Activated T-cell treated with anti-CD3 and anti-CD28 coated beads, Interleukin-2, amount 50 U/mL, for 4 hours (primary cell): ENCODE results near the gene RAD51B. TPM values are rescaled to one million over a fixed set of nuclear protein-coding genes. Genes with fewer than 3 reads are reported as not detected.
A peak's percentile ranks its signal among the peaks of the same experiment; 100 is the strongest.

Experiments
- ATAC-seq, 2 donors: fragments of 200-7000 bp; cut with Tn5 transposase; one replicate each; pipeline ENCODE4 v1.10.0; 2021
- DNase-seq: peaks from one replicate; pipeline ENCODE4 v3.0.0-alpha.2; 2020
- H3K27me3 Mint-ChIP-seq: one replicate; pipeline ENCODE4 v1.8.0; 2021; ENCODE audit warnings: low read depth, mixed read lengths
- H3K36me3 Mint-ChIP-seq: one replicate; pipeline ENCODE4 v1.8.0; 2022; ENCODE audit warnings: mixed read lengths; ENCODE audit not compliant: insufficient read depth
- H3K4me1 Mint-ChIP-seq: one replicate; pipeline ENCODE4 v1.8.0; 2021; ENCODE audit warnings: low read depth, mixed read lengths
- H3K4me3 Mint-ChIP-seq: one replicate; pipeline ENCODE4 v1.8.0; 2021; ENCODE audit warnings: mild to moderate bottlenecking, moderate library complexity, mixed read lengths
- H3K9me3 Mint-ChIP-seq: one replicate; pipeline ENCODE4 v1.8.0; 2021; ENCODE audit warnings: mixed read lengths
- total RNA-seq, 3 donors: library from RNA; stranded (reverse); gene quantifications; one replicate each; pipeline ENCODE4 v1.2.1, GENCODE V29; 2021

The RAD51B gene
- total RNA-seq, 3 donors from 2014 or later = 10.6 to 16.1 (median 14.2) TPM

- no peak overlapping the region for H3K4me3 Mint-ChIP-seq
- no peak for ATAC-seq
Observed at GRCh38 chr14:68268719-68269118, 449.1 kb downstream of the RAD51B start.

DNA sequence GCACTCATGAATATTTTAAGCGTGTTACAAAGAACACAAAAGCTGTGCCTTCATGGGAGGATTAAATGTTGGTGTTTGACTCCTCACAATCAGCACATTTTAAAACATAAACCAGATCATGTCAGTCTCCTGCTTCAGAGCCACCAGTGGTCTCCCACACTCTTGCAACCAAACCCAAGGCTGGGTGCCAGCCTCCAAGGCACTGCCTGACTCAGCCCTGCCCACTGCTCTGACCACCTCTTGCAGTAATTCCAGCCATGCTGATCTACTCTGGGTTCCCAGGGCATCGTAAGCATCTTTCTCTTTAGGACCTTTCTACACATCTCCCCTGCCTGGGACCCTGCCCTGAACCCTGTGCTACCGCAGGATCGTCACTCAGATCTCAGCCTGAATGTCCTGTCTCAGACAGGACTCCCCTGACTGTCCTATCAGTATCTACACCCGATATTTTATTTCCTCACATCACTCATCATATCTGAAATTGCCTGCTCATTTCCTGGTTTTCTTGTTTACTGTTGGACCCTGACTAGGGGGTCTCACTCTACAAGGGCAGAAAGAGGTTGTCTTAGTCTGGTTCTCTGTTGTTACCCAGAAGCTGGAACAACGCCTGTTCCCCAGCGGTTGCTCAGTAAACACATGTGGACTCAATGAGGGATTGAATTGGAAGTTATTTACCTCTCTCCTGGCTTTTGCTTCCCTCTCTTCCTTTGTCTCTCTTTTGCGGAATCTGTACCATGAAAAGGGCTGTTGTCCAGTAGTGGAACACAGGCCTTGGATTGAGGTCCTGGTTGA lies 449.8 kb downstream of the RAD51B start:
- H3K27me3 Mint-ChIP-seq = no peaks in the 10 kb centered on the region
- ATAC-seq = no peak
- no peak overlapping the region for H3K4me3 Mint-ChIP-seq
- peaks cover 51% of the 10 kb centered on the region for H3K4me1 Mint-ChIP-seq
- DNase-seq = no peak
- H3K36me3 Mint-ChIP-seq = no peaks in the 10 kb centered on the region
- H3K9me3 Mint-ChIP-seq = no peaks in the 10 kb centered on the region

More at GRCh38 chr14:68268719-68269118, 449.1 kb downstream of the RAD51B start:
- Mint-ChIP-seq H3K36me3 (no peaks in the 10 kb centered on the region), H3K27me3 (no peaks in the 10 kb centered on the region), H3K4me1 (peaks cover 50% of the 10 kb centered on the region), H3K9me3 (no peaks in the 10 kb centered on the region)
- no peak for DNase-seq

- Mint-ChIP-seq H3K36me3 (no peaks in the 10 kb centered on the region), H3K4me1 (peaks cover 56% of the 10 kb centered on the region), H3K9me3 (no peaks in the 10 kb centered on the region)
Observed at GRCh38 chr14:68270342-68270741, 450.8 kb downstream of the RAD51B start.

GRCh38 chr14:68271913-68272391 lies 452.4 kb downstream of the RAD51B start:
- ATAC-seq (no peak), DNase-seq (no peak)
- Mint-ChIP-seq H3K9me3 (no peaks in the 10 kb centered on the region), H3K4me3 (no peak overlapping the region), H3K4me1 (peaks cover 65% of the 10 kb centered on the region), H3K36me3 (no peaks in the 10 kb centered on the region), H3K27me3 (no peaks in the 10 kb centered on the region)

More at GRCh38 chr14:68270342-68270741, 450.8 kb downstream of the RAD51B start:
- ATAC-seq (no peak), DNase-seq (no peak)
- no peak overlapping the region for H3K4me3 Mint-ChIP-seq
- H3K27me3 Mint-ChIP-seq = no peaks in the 10 kb centered on the region

- Mint-ChIP-seq H3K4me1 (peaks cover 53% of the 10 kb centered on the region), H3K27me3 (no peaks in the 10 kb centered on the region), H3K9me3 (no peaks in the 10 kb centered on the region), H3K4me3 (no peak overlapping the region), H3K36me3 (no peaks in the 10 kb centered on the region)
- DNase-seq = no peak
- ATAC-seq = no peak
Observed at GRCh38 chr14:68273413-68273812, 453.8 kb downstream of the RAD51B start.

DNA sequence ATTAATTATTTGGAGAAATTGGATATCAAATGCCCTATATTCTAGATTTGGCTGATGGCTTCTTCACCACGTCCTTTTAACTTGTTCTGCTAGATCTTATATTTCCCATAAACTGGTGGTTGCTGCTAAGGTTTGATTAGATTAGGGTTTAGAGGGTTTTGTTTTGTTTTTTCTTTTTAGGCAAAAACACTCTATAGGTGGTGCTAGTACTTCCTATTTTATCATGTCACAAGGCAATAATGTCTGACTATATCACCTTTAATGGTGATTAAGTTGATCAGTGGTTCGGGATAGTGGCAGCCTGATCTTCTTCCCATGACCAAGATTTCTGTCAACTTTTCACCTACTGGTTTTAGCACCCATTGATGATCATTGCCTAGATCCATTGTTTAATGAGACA lies 455.1 kb downstream of the RAD51B start:
- Mint-ChIP-seq H3K36me3 (no peaks in the 10 kb centered on the region), H3K9me3 (no peaks in the 10 kb centered on the region), H3K4me1 (peaks cover 45% of the 10 kb centered on the region), H3K4me3 (no peak overlapping the region), H3K27me3 (no peaks in the 10 kb centered on the region)
- ATAC-seq = no peak
- DNase-seq = no peak

- H3K27me3 Mint-ChIP-seq = no peaks in the 10 kb centered on the region
- no peak overlapping the region for H3K4me3 Mint-ChIP-seq
- no peak for DNase-seq
- H3K36me3 Mint-ChIP-seq = no peaks in the 10 kb centered on the region
- ATAC-seq = no peak
- H3K4me1 Mint-ChIP-seq = peaks cover 66% of the 10 kb centered on the region
- H3K9me3 Mint-ChIP-seq = no peaks in the 10 kb centered on the region
Observed at GRCh38 chr14:68278576-68279436, 459.2 kb downstream of the RAD51B start.

DNA sequence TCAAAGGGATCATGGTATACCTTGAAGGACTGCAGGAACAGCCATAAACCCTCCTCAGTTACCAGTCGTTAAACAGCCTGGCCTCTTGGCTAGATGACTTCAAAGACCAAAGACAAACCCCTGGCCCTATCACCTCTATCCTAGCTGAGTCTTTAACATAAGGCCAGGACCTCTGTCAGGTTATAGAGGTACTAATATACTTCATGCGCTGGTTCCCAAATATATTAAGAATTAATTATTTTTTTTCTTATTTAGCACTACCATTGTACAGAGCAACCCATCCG lies 459.8 kb downstream of the RAD51B start:
- H3K27me3 Mint-ChIP-seq = no peaks in the 10 kb centered on the region
- no peaks in the 10 kb centered on the region for H3K36me3 Mint-ChIP-seq
- H3K4me3 Mint-ChIP-seq = no peak overlapping the region
- peaks cover 67% of the 10 kb centered on the region for H3K4me1 Mint-ChIP-seq
- DNase-seq (no peak), ATAC-seq (no peak)
- H3K9me3 Mint-ChIP-seq = no peaks in the 10 kb centered on the region

DNA sequence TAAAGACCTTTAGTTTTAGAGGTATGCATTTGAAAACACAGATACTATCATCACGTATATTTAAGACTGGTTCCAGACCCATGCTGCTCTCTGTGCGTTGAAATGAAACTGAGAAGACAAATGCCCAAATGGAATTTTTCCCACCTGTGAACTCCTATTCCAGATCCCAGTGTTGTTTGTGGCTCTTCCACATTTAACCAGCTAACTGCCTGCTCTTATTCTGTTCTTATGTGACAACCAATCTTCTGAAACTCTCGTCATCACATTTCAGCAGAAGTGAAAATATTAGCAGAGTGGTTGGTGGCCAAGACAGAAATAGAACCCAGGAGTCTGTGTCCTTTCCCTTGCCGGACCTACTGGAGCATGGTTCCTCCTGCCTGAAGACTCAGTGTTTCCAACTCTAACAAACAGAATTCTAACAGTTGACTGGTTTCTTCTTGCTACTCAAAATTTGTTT lies 460.2 kb downstream of the RAD51B start:
- DNase-seq = no peak
- H3K4me1 Mint-ChIP-seq = peaks cover 68% of the 10 kb centered on the region
- no peak for ATAC-seq

GRCh38 chr14:68281497-68281896 lies 461.9 kb downstream of the RAD51B start:
- DNase-seq (no peak), ATAC-seq (no peak)
- H3K36me3 Mint-ChIP-seq = no peaks in the 10 kb centered on the region
- no peaks in the 10 kb centered on the region for H3K27me3 Mint-ChIP-seq
- peaks cover 69% of the 10 kb centered on the region for H3K4me1 Mint-ChIP-seq
- H3K9me3 Mint-ChIP-seq = no peaks in the 10 kb centered on the region
- H3K4me3 Mint-ChIP-seq = no peak overlapping the region

More for the DNA sequence above, 460.2 kb downstream of the RAD51B start:
- no peaks in the 10 kb centered on the region for H3K36me3 Mint-ChIP-seq
- H3K27me3 Mint-ChIP-seq = no peaks in the 10 kb centered on the region
- H3K9me3 Mint-ChIP-seq = no peaks in the 10 kb centered on the region
- peak overlapping the region; percentile 8 for H3K4me3 Mint-ChIP-seq

- H3K4me1 Mint-ChIP-seq = peaks cover 80% of the 10 kb centered on the region
- ATAC-seq (peak; percentile 68 to 73), DNase-seq (peak; percentile 32)
- H3K27me3 Mint-ChIP-seq = no peaks in the 10 kb centered on the region
- H3K4me3 Mint-ChIP-seq = peak overlapping the region; percentile 19
- H3K9me3 Mint-ChIP-seq = no peaks in the 10 kb centered on the region
- no peaks in the 10 kb centered on the region for H3K36me3 Mint-ChIP-seq
Observed at GRCh38 chr14:68282479-68283377, 463.1 kb downstream of the RAD51B start.

- H3K4me1 Mint-ChIP-seq = peaks cover 86% of the 10 kb centered on the region
- H3K4me3 Mint-ChIP-seq = peak overlapping the region; percentile 13
- H3K36me3 Mint-ChIP-seq = no peaks in the 10 kb centered on the region
- H3K27me3 Mint-ChIP-seq = no peaks in the 10 kb centered on the region
- ATAC-seq = peak; percentile 31 to 41
- no peaks in the 10 kb centered on the region for H3K9me3 Mint-ChIP-seq
- peak; percentile 28 for DNase-seq
Observed at GRCh38 chr14:68283378-68284123, 464.0 kb downstream of the RAD51B start.

- peaks cover 84% of the 10 kb centered on the region for H3K4me1 Mint-ChIP-seq
- ATAC-seq (no peak), DNase-seq (no peak)
- H3K36me3 Mint-ChIP-seq = no peaks in the 10 kb centered on the region
- H3K4me3 Mint-ChIP-seq = no peak overlapping the region
- H3K9me3 Mint-ChIP-seq = no peaks in the 10 kb centered on the region
- no peaks in the 10 kb centered on the region for H3K27me3 Mint-ChIP-seq
Observed at GRCh38 chr14:68284333-68284732, 464.8 kb downstream of the RAD51B start.
